RCC 7860 (cell line): ENCODE data around the gene TOR1A.
A peak's percentile ranks its signal among the peaks of the same experiment; 100 is the strongest.

Source experiments
- DNase-seq: peaks from one replicate; pipeline ENCODE4 v3.0.0-alpha.2; 2015; ENCODE audit warnings: low spot score
- FAIRE-seq: peaks from 2 replicates; lab custom pipeline; 2012; peaks lifted over from hg19 to GRCh38; lab: Jason Lieb, UNC

The TOR1A gene, protein sequence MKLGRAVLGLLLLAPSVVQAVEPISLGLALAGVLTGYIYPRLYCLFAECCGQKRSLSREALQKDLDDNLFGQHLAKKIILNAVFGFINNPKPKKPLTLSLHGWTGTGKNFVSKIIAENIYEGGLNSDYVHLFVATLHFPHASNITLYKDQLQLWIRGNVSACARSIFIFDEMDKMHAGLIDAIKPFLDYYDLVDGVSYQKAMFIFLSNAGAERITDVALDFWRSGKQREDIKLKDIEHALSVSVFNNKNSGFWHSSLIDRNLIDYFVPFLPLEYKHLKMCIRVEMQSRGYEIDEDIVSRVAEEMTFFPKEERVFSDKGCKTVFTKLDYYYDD

DNA sequence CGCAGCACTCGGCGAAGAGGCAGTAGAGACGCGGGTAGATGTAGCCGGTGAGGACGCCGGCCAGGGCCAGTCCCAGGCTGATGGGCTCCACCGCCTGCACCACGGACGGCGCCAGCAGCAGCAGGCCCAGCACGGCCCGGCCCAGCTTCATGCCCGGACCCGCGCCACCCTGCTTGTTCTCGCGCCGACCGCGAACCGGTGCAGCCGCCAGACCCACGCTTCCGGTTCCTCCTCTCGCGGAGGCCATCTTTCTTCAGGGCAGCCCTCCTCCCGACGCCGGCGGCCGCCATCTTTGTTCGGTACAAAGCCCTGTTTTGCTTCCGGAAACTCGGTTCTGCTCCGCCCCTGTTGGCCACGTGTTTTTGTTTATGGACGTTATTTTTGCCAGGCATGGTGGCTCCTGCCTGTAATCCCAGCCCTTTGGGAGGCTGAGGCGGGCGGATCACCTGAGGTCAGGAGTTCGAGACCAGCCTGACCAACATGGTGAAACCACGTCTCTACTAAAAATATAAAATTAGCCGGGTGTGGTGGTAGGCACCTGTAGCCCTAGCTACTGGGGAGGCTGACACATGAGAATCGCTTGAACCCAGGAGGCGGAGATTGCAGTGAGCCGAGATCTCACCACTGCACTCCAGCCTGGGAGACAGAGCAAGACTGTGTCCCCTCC is at the start of gene TOR1A:
TSS of gene TOR1A (minus strand) at position 202 of the 667 bp plus-strand sequence. CDS start at position 151, 51 bp downstream.
- DNase-seq (peak; percentile 93), FAIRE-seq (peak; percentile 15)

DNA sequence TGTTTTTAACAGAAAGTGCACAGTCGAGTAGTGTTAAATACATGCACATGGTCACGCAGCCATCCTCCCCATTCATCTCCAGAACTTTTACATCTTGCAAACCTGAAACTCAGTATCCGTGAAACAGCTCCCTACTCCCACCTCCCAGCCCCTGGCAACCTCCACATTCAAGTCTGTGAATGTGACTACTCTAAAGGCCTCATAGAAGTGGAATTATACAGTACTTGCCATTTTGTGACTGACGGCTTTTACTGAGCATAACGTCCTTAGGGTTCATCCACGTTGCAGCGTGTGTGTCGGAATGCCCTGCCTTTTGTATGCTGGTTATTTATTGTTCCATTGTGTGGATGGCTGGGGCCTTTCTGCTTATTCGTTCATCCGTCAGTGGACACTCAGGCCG is 47.1 kb upstream of the TOR1A start:
- FAIRE-seq, result no peak
- no peak for DNase-seq

DNA sequence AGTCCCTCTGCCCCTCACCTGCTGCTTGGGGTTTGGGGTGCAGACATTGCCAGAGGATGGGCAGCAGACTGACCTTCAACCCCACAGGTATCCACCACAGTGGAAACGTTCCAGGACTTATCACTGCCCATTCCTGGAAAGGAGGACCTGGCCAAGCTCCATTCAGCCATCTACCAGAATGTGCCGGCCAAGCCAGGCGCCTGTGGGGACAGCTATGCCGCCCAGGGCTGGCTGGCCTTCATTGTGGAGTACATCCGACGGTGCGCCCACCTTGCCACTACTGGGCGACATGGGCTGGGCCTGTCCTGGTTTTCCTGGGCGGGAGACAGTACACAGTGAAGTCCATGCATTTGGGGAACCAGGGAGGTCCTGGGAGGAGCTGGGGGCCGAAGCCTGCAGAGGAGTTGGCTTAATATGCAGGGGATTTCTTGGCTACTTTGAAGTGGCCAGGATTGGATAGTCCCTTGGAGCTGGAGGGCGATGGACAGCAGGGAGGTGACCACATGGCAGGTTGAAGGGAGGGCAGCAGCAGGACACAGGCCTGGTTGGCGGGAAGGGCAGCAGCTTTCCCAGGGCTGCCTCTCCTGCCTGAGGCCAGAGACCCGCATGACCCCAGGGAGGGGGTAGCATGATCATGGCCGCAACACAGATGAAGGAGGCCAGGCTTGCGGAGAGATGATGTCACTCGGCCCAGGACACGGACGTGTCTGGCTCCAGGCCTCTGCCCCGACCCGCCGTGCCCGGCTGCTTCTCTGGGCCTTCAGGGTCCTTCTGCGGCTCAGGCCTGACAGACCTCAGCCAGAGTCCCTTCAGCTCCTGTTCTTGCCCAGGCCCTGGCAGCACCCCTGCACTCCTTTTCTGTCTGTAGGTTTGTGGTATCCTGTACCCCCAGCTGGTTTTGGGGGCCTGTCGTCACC is 45.9 kb upstream of the TOR1A start:
- FAIRE-seq, result no peak

DNA sequence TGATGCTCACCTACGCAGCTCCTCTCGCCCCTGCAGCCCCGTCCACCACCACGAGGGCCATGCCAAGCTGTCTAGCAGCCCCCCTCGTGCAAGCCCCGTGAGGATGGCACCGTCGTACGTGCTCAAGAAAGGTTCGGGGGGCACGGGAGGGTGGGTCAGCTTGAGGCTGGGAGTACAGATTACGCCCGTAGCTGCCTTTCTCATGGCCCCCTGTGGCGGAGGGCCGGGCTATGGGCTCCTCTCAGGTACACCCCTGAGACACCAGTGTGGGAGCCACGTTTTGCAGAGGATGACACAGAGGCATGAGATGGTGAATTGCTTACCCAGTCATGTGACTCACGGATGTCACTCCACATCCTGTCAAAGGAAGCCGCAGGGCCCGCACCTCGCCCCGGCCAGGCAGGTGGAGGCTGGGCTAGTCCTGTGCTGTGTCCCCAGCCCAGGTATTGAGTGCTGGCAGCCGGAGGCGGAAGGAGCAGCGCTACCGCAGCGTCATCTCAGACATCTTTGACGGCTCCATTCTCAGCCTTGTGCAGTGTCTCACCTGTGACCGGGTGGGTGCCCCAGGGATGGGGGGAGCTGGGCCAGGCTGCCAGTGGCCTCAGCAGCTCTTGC is 45.0 kb upstream of the TOR1A start:
- FAIRE-seq, result no peak
- DNase-seq, result peak; percentile 12

More for the DNA sequence above, 45.9 kb upstream of the TOR1A start:
- no peak for DNase-seq

DNA sequence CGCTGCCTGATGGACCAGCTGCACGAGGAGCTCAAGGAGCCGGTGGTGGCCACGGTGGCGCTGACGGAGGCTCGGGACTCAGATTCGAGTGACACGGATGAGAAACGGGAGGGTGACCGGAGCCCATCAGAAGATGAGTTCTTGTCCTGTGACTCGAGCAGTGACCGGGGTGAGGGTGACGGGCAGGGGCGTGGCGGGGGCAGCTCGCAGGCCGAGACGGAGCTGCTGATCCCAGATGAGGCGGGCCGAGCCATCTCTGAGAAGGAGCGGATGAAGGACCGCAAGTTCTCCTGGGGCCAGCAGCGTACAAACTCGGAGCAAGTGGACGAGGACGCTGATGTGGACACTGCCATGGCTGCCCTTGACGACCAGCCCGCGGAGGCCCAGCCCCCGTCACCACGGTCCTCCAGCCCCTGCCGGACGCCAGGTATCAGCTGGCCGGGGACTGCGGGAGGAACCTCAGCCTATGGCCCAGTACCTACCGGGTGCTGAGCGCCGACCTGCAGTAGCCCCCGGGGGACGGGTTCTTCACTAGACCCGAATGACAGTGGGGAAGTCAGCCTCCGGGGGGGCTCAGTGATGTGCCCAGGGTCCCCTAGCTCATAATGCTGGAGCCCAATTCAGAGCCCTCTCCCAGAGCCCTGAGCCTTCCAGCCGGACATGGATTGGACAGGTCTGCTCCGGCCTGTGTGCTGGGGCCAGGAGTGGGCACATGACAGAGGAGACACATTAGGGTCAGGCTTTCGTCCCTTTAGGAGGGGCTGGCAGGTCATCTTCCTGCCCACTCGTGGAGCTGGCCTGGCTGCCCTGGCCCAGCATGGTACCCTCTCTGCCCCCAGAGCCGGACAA is 44.3 kb upstream of the TOR1A start:
- FAIRE-seq (no peak), DNase-seq (no peak)

DNA sequence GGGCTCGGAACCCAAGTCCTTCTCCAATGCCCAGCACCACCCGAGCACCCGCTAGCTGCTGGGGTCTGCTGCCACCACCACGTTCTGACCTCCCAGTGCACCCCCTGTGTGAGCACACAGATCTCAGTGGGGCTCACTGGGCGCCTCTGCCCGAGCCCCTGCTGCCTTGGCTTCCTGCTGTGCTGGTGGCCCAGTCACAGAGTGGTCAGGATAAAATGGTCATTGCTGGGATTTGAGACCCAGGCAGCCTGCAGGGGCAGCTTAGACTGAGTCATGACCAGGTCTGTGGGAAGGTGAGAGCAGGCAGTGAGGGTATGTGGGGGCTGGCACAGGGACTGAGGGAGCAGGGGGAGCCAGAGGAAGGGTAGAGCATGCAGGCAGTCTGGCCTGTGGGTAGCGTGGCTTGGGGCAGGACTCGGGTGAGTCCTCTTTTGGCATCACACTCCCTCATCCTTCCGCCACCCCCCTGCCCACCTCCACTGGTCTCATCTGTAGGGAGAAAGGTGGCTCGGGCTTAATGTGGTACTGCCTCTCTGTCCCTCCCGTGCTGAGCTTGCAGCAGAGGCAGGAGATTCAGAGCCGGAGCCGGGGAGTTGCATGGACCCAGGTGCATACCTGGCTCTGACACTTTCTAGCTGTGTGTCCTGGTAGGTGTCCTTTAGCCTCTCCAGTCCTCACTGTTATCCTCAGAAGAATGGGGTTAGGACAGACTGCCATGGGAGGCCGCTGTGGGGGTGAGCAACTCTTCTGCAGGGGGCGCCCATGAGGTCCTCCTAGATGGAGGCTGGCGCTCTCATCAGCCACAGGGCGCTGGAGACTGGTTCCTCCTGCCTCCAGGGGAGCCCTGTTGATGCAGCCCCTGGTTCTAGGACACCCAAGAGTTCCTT is 43.4 kb upstream of the TOR1A start:
- FAIRE-seq (no peak), DNase-seq (no peak)

DNA sequence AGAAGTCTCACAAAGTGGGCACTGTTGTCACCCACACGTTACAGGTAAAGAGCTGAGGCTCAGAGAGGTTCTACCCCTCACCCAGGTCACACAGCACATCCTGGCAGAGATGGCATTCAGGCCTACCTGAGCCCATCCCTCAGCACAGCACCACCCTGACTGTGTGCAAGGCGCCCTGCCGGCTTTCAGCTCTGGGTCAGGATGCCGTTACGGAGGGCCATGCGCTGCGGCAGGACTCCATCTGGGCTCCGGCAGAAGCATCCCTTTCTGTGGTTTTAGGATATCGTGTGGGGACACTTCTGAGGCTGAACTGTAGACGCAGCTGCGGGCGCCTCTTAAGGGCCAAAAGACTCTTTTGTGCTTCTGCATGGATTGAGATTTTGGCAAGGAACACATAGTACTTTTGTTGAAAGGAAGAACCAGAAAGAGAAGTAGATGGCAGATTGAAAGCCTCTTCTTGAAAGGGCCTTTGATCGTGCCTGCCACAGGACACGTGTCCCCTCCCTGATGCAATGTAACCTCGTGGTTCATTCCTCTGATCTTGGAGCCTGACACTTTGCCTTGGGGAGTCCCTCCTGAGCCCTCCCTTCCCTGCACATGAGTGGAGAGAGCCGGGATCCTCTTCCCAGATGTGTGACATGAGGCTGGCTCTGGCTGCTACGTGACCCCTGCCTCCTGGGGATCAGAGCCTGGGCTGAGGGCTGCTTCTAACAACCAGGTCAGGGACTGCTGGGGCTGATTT is 42.6 kb upstream of the TOR1A start:
- DNase-seq, result no peak
- no peak for FAIRE-seq

DNA sequence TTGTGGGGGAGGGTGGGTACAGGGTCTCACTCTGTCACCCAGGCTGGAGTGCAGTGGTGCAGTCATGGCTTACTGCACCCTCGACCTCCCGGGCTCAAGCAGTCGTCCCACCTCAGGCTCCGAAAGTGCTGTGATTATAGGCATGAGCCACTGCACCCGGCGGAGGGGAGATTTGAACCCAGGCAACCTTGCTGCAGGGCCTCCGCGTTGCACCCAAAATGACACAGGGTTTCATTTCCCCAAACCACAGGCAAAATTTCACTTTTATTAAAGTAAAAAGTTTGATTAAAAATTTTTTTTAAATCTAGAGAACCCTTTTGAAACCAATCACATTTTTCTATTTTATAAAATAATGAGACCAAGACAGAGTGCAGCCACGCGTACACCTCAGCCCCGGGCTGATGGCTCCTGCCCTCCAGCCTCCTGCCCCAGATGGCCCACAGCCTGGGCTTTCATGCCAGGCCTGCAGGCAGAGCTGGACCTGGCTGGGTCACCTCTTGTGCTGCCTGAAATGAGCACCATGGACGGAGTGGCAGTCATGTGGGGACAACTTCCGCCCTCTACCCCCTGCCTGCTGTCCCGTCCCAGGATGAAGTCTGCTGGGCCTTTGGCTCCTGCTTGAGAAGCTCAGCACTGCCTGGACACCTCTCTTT is 41.9 kb upstream of the TOR1A start:
- no peak for FAIRE-seq
- DNase-seq, result no peak

DNA sequence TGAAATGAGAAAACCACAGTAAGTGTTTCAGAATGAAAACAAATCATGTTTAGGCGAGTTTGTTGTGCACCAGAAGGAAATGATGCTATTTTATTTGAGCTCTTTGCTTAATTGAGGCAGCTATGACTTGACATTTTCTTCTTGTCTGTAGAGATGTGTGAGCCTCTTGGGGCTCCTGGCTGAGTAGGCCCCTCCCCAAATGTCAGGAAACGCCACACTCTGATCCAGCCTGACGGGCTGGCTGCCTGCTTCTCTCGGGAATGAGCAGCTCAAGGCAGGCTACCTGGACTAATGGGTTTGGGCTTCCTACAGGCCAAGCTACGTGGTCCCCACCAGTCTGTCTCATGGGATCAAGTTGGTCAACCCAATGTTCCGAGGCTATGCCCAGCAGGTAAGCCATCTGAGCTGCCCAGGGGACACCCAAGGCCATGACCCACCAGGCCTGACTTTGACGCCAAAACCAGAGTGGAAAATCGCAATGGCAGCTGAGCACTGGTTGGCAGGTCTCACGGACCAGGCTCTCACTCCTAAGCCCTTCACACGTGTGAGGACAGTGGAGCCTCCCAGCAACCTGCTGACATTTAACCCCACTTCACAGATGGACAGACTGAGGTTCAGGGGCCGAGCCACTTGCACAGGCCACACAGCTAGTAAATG is 41.2 kb upstream of the TOR1A start:
- no peak for DNase-seq
- FAIRE-seq, result no peak

DNA sequence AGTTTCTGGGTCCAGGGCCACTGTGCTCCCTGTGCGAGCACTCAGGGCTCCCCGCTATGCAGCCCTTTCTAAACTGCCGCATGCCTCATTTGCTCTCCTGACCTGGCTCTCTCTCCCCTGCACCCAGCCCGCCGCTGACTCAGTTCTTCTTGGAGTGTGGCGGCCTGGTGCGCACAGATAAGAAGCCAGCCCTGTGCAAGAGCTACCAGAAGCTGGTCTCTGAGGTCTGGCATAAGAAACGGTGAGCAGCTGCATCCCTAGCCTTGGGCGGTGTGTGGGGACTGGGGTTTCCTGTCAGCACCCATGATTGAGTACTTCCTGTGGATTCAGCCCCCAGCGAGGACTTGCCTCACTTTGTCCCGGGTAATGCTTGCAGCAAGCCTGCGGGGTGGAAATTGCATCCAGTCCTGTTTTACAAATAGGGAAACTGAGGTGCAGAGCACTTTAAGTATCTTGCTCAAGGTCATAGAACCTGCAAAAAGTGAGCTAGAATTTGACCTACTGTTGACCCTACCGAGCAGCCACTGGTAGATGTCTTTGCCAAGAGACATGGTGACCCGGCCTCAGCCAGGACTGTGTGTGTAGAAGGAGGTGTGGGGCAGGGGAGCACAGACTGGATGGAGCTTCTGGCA is 39.2 kb upstream of the TOR1A start:
- DNase-seq (no peak), FAIRE-seq (no peak)

DNA sequence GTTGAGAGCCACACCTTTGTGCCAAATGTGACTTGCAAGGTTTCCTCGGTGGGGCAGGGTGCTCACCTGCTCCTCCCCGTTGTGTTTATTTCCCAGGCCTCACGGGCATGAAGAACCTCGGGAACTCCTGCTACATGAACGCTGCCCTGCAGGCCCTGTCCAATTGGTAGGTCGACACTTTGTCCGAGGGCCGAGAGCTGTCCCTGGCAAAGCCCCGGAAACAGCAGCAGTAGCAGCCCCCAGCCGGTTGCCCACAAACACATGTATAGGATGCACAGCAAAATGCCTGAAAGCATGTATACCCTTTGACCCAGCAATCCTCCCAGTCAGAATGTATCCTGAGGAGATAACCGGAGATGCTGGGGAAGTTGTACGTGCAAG is 37.5 kb upstream of the TOR1A start:
- FAIRE-seq (no peak), DNase-seq (no peak)

DNA sequence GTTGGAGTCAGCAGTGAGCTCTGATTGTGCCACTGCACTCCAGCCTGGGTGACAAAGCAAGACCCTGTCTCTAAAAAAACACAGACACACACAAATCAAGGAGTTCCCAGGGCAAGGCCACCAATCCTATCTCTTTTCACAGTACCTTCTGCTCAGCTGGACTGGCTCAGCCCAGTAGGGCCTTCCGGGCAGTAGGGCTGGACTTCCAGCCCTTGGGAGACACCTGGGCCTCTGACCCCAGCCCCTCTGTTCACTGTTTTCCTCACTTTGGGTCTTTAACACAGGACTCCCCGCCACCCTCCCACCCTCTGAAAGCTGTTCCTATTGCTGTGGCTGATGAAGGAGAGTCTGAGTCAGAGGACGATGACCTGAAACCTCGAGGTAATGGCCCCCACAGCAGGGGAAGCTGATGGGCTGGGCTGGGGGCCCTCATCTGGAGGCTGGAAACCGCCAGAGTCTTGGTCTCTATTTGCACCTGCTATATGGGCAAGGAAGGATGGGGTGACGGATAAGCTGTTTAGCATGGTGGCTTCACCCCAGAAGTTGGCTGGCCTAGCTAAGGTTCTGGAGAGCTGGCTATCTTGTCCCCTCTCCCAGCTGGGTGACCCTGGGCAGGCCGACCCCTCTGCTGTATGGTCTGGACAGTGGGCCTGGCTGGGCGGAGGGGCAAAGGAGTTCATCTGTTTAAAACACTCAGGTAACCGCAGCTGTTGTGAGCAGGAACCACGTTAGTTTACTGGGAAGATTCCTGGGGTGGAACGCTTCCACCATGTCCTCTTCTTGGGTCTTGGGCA is 36.9 kb upstream of the TOR1A start:
- FAIRE-seq (no peak), DNase-seq (no peak)

DNA sequence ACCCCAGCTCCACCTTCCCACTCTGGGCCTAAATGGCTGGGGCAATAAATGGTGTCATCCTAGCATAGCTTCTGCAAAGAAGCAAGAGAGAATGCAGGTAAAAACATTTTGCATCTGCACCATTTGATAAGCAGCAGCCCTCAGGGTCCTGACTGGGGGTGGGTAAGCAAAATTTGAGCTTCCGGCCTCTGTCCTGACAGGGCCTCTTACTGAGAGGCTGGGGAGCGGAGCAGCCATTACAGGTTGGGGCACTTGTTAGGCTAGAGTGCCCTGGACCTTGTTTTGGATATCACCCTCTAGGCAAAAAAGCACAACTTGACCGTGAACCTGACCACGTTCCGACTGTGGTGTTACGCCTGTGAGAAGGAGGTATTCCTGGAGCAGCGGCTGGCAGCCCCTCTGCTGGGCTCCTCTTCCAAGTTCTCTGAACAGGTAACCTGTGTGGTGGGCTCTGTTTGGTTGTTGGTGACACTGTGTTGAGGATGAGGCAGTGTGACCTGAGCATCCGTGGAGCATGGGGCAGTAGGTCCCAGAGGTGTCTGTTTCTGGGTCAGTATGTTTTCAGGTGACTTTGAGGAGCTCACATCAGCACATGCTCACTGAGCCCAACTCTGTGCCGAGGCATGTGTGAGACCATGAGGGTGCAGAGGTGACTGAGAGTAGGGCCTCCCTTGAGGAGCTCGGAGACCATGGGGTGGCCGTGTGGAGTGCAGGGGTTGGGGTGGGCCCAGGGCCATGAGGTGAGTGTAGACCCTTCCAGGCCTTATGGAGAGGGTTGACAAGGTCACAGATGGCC is 34.4 kb upstream of the TOR1A start:
- DNase-seq, result no peak
- no peak for FAIRE-seq

DNA sequence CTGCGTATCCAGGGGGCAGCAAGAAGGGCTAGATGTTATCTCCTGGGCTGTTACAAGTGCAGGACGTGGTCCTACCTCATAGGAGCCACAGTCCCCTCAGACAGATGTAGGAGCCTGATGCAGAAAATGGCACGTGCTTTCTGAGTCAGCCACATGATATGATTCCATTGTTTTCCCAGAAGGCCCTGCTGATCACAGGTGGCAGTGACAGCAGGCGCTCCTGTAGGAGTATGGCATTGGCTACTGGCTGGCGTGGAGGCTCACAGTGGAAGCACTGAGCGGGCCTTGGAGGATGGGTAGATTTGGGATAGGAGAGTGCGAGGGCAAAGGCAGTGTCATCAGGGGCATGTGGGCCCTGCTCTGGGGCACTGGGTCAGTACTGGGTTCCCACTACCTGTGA is 33.3 kb upstream of the TOR1A start:
- FAIRE-seq (no peak), DNase-seq (no peak)

DNA sequence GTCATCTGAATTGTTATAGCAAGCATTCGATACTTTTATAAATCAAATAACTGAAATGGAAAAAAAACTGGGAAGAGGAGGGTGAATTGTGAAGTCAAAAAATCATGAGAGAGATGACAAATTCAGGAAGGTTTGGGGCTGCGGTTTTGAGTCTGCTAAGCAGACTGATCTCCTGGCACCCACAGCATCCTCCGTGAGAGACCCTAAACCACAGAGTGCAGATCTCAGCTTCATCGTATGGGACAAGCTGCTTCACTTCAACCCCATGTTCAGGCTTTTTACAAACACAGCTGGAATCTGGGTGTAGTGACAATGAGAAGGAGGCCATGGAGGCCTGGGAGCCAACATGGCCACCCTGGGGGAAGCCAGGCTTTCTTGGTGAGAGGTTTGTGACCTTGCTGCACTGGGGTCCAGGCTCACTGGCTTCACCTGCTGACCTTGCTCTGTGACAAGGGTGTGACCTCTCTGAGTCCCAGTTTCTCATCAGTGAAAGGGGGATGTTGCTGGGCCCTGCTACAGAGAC is 30.7 kb upstream of the TOR1A start:
- DNase-seq (no peak), FAIRE-seq (no peak)
